CD4-positive, alpha-beta T cell treated with Interferon gamma for 1 hour (primary cell): ENCODE measurements around the gene HSPB1.
A peak's percentile ranks its signal among the peaks of the same experiment; 100 is the strongest.
"Not testable (repeated sequence)": the region's sequence is repeated elsewhere in the genome, so short reads cannot be mapped to it uniquely, and the experiment has no call there.

ENCODE experiments used
- DNase-seq: peaks from one replicate; pipeline ENCODE4 v3.0.0-alpha.2; 2020

The HSPB1 gene

DNA sequence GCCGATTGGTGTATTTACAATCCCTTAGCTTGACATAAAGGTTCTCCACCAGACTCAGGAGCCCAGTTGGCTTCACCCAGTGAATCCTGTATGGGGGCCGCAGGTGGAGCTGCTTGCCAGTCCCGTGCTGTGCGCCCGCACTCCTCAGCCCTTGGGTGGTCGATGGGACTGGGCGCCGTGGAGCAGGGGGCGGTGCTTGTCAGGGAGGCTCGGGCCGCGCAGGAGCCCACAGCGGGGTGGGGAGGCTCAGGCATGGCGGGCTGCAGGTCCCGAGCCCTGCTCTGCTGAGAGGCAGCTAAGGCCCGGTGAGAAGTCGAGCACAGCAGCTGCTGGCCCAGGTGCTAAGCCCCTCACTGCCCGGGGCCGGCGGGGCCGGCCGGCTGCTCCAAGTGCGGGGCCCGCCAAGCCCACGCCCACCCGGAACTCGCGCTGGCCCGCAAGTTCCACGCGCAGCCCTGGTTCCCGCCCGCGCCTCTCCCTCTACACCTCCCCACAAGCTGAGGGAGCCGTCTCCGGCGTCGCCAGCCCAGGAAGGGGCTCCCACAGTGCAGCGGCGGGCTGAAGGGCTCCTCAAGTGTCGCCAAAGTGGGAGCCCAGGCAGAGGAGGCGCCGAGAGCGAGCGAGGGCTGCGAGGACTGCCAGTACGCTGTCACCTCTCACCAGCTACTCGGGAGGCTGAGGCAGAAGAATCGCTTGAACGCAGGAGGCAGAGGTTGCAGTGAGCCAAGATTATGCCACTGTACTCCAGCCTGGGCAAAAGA, 7.0 kb downstream of the HSPB1 start:
- DNase-seq, result not testable (repeated sequence)

DNA sequence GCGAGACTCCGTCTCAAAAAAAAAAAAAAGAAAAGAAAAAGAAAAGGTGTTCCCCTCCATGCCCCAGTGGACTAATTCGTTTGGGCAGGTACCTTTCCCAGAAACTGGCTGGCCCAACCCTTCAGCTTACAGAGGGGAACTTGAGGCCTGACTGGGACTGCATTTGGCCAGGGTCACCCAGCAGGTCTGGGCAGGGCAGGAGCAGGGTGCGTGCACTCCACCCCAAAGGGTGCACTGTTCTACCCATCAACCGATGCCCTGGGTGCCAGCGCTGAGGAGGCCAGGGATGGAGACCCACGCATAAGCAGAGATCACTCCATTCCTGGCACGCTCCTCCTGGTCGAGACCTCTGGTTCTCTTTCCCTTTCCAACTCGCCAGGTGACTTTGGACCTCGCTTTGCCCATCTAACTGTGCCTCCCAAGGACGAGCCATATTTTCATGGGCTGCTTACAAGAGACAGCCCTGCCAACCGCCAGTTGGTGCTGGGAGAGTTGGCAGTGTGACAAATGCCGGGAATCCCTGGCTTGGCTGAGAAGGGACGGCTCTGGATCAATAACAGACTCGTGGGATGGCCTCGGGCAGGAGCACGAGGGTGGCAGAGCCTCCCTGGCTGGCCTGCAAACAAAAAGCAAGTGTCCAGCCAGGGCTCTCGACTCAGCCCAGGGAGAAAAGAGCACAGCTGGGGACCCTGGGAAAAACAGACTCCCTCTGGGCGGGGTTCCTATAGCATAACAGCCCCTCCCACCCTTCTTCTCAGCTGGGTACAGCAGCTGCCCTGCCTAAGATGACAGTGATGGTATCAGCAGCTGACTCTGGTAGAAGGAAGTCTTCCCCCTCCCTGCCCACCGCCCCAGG, 7.9 kb downstream of the HSPB1 start:
- DNase-seq, result no peak

DNA sequence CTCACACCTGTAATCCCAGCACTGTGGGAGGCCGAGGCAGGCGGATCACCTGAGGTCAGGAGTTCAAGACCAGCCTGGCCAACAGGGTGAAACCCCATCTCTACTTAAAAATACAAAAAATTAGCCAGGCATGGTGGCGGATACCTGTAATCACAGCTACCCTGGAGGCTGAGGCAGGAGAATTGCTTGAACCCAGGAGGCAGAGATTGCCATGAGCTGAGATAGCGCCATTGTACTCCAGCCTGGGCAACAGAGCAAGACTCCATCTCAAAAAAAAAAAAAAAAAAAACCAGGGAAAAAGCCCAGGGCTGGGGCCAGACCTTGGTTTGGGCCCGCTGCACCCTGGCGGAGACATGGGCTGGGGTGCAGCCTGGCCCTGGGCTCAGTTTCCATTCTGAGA, 9.4 kb downstream of the HSPB1 start:
- DNase-seq, result not testable (repeated sequence)

DNA sequence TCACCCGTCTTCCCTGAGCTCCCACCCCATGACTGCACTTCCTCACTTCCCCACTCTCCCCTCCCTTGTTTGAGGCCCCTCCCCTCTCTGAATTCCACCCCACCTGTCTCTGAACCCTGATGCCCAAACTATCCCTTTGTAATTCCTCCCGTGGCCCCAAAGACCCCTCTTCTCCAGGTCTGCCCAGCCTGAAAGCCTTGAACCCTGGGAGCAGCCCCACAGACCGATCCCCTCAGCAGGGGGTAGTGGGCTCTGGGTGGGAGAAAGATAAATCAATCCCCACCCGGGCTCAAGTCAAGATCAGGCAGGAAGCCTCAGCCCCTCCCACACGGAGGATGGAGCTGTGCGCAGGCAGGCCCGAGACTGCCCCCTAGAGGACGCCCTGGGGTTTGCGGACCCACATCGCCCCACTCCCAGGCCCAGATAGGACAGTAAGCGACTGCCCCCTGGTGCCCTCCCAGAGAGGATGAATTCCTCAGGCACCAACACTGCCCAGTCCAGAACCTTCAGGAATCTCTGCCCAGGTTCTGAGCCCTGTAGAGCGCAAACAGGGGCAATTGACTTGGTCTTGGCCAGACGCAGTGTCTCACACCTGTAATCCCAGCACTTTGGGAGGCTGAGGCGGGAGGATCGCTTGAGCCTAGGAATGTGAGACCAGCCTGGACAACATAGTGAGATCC, 11.7 kb downstream of the HSPB1 start:
- peak; percentile 94 for DNase-seq

DNA sequence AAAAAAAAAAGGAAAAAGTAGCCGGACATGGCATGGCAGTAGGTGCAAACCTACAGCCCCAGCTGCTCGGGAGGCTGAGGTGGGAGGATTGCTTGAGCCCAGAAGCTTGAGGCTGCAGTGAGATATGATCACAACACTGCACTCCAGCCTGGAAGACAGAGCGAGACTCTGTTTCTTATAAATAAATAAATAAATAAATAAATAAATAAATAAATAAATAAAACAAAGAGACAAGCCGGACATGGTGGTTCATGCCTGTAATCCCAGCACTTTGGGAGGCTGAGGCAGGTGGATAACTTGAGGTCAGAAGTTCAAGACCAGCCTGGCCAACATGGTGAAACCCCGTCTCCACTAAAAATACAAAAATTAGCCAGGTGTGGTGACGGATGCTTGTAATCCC, 12.3 kb downstream of the HSPB1 start:
- not testable (repeated sequence) for DNase-seq

GRCh38 chr7:76315364-76315763, 12.9 kb downstream of the HSPB1 start:
- DNase-seq, result no peak

DNA sequence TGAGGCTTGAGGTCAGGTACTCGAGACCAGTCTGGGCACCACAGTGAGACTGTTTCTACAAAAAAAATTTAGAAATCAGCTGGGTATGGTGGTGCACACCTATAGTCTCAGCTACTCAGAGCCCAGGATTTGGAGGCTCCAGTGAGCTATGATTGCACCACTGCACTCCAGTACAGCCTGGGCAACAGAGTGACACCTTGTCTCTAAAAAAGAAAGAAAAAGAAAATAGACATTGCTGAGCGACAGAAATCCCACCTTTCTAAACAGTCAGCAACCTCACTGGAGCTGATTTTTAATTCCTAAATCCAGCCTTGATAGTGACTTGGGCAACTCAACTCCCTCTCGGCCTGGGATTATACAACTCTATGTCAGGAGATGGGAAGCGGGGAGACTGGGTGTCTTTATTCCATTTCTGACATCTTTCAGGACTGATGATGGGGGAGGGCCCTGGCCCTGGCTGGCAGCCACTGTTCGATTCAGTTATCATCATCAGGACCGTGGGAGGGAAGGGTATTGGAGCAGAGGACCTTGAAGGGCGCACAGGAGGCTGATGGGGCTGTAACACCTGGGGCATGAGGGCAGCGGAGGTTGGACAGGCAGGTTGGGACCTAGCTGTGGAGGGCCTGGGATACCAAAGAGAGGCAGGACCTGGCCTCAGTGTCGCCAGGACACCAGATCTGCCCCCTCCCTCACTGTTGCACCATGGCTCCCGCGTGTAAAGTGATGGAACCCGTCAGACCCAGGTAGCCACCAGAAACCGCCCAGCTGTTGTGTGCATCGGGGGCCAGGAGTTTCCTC, 14.7 kb downstream of the HSPB1 start:
- no peak for DNase-seq

GRCh38 chr7:76317782-76318487, 15.5 kb downstream of the HSPB1 start:
- peak; percentile 95 for DNase-seq

GRCh38 chr7:76318488-76319353, 16.2 kb downstream of the HSPB1 start:
- peak; percentile 65 for DNase-seq

GRCh38 chr7:76325092-76325491, 22.6 kb downstream of the HSPB1 start:
- DNase-seq, result no peak

DNA sequence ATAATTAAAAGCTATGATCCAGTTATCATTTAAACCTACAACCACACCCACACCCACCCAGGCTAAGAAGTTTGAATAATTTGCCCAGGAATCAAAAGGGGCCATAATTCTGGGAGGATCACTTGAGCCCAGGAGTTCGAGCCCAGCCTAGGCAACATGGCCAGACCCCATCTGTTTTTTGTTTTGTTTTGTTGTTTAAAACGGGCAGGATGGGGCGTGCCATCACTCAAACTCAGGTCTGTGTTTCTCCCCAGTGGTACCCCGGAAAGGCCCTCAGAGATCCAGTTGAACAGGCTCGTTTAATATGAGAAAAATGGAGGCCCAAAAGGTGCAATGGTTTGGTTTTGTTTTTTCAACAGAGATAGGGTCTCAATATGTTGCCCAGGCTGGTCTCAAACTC, 23.3 kb downstream of the HSPB1 start:
- DNase-seq, result no peak

GRCh38 chr7:76326646-76327233, 24.3 kb downstream of the HSPB1 start:
- no peak for DNase-seq

DNA sequence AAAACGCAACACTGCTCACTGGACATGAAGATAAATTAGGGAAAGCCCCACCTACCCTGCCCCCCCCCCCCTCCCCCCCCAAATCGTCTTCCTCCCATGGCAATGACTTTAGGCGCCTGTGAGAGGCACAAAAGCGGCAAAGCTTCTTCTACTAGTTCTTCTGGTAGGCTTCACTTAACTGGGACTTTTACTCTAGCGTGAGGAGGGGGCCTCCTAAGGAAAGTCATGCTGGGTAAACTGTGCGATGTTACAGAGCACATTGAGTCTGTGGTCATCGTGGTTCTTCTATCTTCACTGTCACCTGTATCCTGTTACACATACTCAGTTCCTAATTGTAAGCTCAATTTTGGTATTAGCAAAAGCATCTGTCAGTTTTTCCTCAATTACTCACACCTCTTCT, 25.1 kb downstream of the HSPB1 start:
- DNase-seq, result no peak

GRCh38 chr7:76328389-76328788, 25.9 kb downstream of the HSPB1 start:
- no peak for DNase-seq

GRCh38 chr7:76329479-76329878, 27.0 kb downstream of the HSPB1 start:
- no peak for DNase-seq

DNA sequence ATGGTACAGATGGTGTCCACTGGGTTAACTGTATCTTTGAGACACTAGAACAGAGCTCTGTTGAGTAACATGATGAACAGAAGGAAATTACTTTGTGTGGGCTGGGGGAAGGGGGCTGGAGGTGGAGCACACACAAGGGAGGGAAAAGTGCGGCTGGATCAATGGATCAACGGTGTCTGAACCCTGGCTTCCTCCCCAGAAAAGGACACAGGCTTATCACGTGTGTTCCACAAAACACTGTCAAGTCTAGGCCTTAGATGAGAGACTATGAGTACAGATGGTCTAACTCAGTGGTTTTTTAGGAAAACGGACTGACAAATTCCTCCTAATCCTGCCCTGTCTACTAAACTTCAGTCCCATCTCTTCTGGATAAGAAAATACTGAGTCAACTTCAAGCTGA, 27.8 kb downstream of the HSPB1 start:
- DNase-seq, result no peak

- DNase-seq, result no peak
These were observed 28.2 kb downstream of the HSPB1 start for GRCh38 chr7:76330673-76331072.

DNA sequence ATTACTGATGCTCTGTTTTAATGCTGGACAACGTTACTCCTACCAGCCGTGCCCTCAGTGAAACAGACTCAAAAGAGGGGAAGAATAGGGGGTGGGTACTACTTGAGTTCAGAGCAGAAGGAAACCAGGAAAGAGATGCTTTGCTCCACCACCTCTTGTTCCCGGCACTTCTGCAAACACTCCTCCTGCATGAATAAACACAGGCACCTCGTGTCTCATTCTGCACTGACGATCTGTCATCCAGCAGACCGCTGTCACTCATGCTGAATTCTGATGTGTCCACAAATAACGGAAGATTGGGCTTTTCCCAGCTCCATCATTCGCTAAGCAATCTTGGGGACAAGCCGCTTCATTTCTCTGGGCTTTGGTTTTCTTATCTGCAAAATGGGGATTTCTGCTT, 29.6 kb downstream of the HSPB1 start:
- DNase-seq, result no peak

DNA sequence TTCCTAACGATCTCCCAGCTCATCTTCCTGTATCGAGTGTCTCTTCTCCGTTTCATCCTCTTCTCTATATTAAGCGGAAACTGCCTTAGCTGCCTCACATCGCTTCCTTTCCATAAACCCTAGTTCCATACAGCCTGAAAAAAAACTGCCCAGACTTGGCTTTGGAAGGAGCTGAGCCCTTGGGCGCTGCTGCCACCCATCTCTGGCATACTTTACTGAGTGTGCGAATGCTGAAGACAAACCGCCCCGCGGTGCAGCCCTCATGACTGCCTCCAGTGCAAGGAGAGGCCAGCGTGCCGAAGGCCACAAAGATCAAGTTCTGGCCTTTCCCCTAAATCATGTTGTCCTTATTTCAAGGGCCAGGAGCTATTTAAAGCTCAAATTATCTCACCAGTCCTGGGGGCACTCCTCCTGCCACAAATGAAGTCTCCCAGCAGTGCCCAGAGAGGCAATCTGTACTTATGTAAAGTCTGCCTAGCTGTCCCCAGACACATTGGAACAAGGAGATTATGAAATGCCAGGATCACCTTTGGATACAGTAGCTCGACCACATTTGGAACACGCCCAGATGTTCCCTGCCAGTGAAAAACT, 31.1 kb downstream of the HSPB1 start:
- no peak for DNase-seq

DNA sequence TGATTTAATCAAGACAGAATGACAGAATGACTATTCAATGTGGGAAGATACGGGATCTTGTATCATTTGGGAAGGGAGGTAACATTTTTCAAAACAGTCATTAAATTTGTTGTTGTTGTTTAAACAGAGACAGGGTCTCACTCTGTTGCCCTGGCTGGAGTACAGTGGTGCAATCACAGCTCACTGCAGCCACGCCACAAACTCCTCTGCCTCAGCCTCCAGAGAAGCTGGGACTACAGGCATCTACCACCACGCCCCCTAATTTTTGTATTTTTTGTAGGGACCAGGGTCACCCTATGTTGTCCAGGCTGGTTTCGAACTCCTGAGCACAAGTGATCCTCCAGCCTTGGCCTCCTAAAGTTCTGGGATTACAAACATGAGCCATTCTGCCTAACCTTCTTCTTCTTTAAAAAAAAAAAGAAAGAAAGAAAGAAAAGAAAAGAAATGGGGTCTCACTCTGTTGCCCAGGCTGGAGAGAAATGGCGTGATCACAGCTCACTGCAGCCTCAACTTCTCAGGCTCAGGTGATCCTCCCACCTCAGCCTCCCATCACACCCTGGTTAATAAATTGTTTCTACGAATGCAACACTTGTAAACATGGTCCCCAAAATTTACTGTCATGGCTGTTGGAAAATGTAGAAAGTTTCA, 32.0 kb downstream of the HSPB1 start:
- no peak for DNase-seq
